GM12878 (cell line): ENCODE results near the gene MGST1.

ENCODE experiments used
- ASH2L ChIP-seq: fragments of 300-600, 200-600 bp; sonication (generic); IDR thresholded peaks from 2 replicates; pipeline ENCODE4 v1.6.1; 2017; ENCODE audit warnings: low read depth, mild to moderate bottlenecking, borderline replicate concordance
- TF ChIP-seq, protein P1 (sequence below): fragments of 450-650 bp; formaldehyde crosslinking; IDR thresholded peaks from 2 replicates; pipeline ENCODE4 v1.4.0; 2020; ENCODE audit warnings: mild to moderate bottlenecking, moderate library complexity

DNA sequence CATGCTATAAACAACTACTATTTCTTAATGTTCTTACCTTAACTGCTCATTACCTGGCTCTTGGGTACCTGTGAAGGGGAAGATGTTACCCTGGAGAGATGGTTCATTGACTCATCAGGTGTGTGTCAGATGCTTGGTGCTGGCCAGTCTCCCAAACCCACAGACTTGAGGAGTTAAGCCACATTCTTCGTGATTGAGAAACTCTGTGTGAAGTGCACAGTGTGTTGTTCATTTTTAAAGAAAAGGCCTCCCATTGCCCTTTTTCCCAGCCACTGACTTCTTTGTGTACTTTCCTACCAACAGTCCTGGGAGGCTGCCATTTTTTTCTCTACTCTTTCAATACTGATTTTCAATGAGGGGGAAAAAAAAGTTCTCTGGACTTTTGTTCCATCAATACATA lies 3.2 kb downstream of the MGST1 start:
- TF ChIP-seq ASH2L, result no peak
- TF ChIP-seq, protein P1, sequence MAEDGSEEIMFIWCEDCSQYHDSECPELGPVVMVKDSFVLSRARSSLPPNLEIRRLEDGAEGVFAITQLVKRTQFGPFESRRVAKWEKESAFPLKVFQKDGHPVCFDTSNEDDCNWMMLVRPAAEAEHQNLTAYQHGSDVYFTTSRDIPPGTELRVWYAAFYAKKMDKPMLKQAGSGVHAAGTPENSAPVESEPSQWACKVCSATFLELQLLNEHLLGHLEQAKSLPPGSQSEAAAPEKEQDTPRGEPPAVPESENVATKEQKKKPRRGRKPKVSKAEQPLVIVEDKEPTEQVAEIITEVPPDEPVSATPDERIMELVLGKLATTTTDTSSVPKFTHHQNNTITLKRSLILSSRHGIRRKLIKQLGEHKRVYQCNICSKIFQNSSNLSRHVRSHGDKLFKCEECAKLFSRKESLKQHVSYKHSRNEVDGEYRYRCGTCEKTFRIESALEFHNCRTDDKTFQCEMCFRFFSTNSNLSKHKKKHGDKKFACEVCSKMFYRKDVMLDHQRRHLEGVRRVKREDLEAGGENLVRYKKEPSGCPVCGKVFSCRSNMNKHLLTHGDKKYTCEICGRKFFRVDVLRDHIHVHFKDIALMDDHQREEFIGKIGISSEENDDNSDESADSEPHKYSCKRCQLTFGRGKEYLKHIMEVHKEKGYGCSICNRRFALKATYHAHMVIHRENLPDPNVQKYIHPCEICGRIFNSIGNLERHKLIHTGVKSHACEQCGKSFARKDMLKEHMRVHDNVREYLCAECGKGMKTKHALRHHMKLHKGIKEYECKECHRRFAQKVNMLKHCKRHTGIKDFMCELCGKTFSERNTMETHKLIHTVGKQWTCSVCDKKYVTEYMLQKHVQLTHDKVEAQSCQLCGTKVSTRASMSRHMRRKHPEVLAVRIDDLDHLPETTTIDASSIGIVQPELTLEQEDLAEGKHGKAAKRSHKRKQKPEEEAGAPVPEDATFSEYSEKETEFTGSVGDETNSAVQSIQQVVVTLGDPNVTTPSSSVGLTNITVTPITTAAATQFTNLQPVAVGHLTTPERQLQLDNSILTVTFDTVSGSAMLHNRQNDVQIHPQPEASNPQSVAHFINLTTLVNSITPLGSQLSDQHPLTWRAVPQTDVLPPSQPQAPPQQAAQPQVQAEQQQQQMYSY (CRISPR knock-in tag), result no peak
